PC-3 (cell line): Measurements from ENCODE around the gene GSK3B. TPM values are rescaled to one million over a fixed set of nuclear protein-coding genes. Genes with fewer than 3 reads are reported as not detected.

ENCODE experiments used
- ATAC-seq: fragments of 200-7000 bp; cut with Tn5 transposase; 2 replicates; pipeline ENCODE4 v1.9.1; 2020; ENCODE audit warnings: mild to moderate bottlenecking, moderate library complexity
- BruUV-seq: library from RNA; stranded (reverse); fragments of 400-500 nt; replicated peaks from 2 replicates; lab custom pipeline; 2021; lab: Mats Ljungman, UMichigan
- CTCF ChIA-PET: fragments of 300-600 bp; sonication (Branson Sonifier 250); formaldehyde crosslinking; loops from one replicate; lab custom pipeline; 2022; ENCODE audit warnings: antibody characterized with exemption; lab: Charles Lee
- POLR2A ChIA-PET: fragments of 300-600 bp; sonication (Branson Sonifier 250); formaldehyde crosslinking; loops from one replicate; lab custom pipeline; 2022; ENCODE audit warnings: antibody characterized with exemption; ENCODE audit not compliant: unreplicated experiment; lab: Charles Lee
- DNase-seq: peaks from one replicate; pipeline ENCODE4 v3.0.0-alpha.2; 2015
- H2AFZ ChIP-seq: fragments of 300-600 bp; sonication (generic); 2 replicates; pipeline ENCODE4 v1.6.0; 2016; ENCODE audit warnings: antibody characterized with exemption, low read length
- H3F3A ChIP-seq: fragments of 300-600 bp; sonication (generic); one replicate; pipeline ENCODE4 v1.6.0; 2017; ENCODE audit warnings: antibody characterized with exemption, low read length, control low read depth, mild to moderate bottlenecking; ENCODE audit not compliant: unreplicated experiment
- H3K27ac ChIP-seq: fragments of 300-600 bp; sonication (generic); 2 replicates; pipeline ENCODE4 v1.5.1; 2016; ENCODE audit warnings: mild to moderate bottlenecking, low read length
- H3K27me3 ChIP-seq: fragments of 300-600 bp; sonication (generic); 2 replicates; pipeline ENCODE4 v1.6.1; 2016; ENCODE audit warnings: low read length, mixed read lengths
- H3K36me3 ChIP-seq: fragments of 300-600 bp; sonication (generic); 2 replicates; pipeline ENCODE4 v1.6.1; 2016; ENCODE audit warnings: low read depth, mixed run types, low read length, mixed read lengths
- H3K4me1 ChIP-seq: fragments of 300-600 bp; sonication (generic); 2 replicates; pipeline ENCODE4 v1.5.1; 2016; ENCODE audit warnings: low read length; ENCODE audit not compliant: insufficient read depth
- H3K4me2 ChIP-seq: fragments of 300-600 bp; sonication (generic); 2 replicates; pipeline ENCODE4 v1.6.0; 2016; ENCODE audit warnings: low read length
- H3K4me3 ChIP-seq: fragments of 300-600 bp; sonication (generic); 2 replicates; pipeline ENCODE4 v1.5.1; 2016; ENCODE audit warnings: mild to moderate bottlenecking, low read length, mixed read lengths
- H3K79me2 ChIP-seq: fragments of 300-600 bp; sonication (generic); 2 replicates; pipeline ENCODE4 v1.6.1; 2017; ENCODE audit warnings: low read length, mixed read lengths
- H3K9ac ChIP-seq: fragments of 300-600 bp; sonication (generic); 2 replicates; pipeline ENCODE4 v1.6.0; 2016; ENCODE audit warnings: mild to moderate bottlenecking, low read length
- H3K9me2 ChIP-seq: fragments of 300-600 bp; sonication (generic); replicated peaks from 2 replicates; pipeline ENCODE4 v1.6.1; 2016; ENCODE audit warnings: mixed run types, low read length, mixed read lengths
- H3K9me3 ChIP-seq: fragments of 300-600 bp; sonication (generic); 2 replicates; pipeline ENCODE4 v1.6.1; 2016; ENCODE audit warnings: low read length, mixed read lengths
- H4K20me1 ChIP-seq: fragments of 300-600 bp; sonication (generic); 2 replicates; pipeline ENCODE4 v1.6.1; 2016; ENCODE audit warnings: low read length, mixed read lengths
- EZH2 ChIP-seq: fragments of 300-600 bp; sonication (generic); IDR thresholded peaks from one replicate; pipeline ENCODE4 v1.6.1; 2017; ENCODE audit warnings: antibody characterized with exemption, mild to moderate bottlenecking, low read length; ENCODE audit not compliant: unreplicated experiment
- EZH2phosphoT487 ChIP-seq: fragments of 300-600 bp; sonication (generic); IDR thresholded peaks from 2 replicates; pipeline ENCODE4 v1.6.1; 2018; ENCODE audit warnings: mild to moderate bottlenecking, antibody characterized with exemption, low read length, borderline replicate concordance
- intact Hi-C: fragments of 100-400 bp; cut with micrococcal nuclease; formaldehyde crosslinking; loops from 2 replicates; pipeline ENCODE4 v1.9.0; 2023
- total RNA-seq: library from RNA; depleted of rRNA; stranded (reverse); fragments of >200 nt; gene quantifications from 2 replicates; pipeline ENCODE4 v1.2.3, GENCODE V29; 2014
- TF ChIP-seq, protein P1 (sequence below): fragments of 300-600 bp; sonication (generic); conservative IDR thresholded peaks from 2 replicates; pipeline ENCODE4 v1.5.1; 2017; ENCODE audit warnings: antibody characterized with exemption, low read depth, mild to moderate bottlenecking, low read length

GSK3B gene
- total RNA-seq, 1 experiment from 2014 or later: 55.8 TPM

DNA sequence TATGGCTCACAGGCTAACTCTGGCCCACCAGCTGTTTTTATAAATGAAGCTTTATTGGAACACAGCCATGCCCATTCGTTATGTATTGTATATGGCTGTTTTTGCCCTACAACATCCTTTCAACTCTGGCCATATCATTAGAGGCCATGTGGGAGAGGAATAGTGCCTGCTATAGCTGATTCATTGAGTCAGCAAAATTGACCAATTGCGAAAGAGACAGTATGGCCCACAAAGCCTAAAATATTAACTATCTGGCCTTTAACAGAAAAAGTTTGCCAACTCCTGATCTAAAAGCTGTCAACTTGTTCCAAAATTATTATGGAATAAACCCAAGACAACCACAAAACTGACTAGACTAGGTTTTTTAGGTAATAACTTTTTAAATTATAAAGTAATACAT, 311.0 kb downstream of the GSK3B start:
- Histone ChIP-seq H3K27ac (no peak overlapping the region), H4K20me1 (no peaks in the 10 kb centered on the region), H3K4me1 (no peaks in the 10 kb centered on the region), H3K36me3 (no peaks in the 10 kb centered on the region), H2AFZ (no peak overlapping the region), H3K9me2 (no peaks in the 10 kb centered on the region), H3K4me3 (no peak overlapping the region), H3K27me3 (no peaks in the 10 kb centered on the region), H3K9ac (no peak overlapping the region), H3K4me2 (no peak overlapping the region), H3F3A (no peaks in the 10 kb centered on the region), H3K79me2 (no peaks in the 10 kb centered on the region), H3K9me3 (no peaks in the 10 kb centered on the region)
- ChIA-PET POLR2A (no interaction called here), CTCF (no interaction called here)
- intact Hi-C loops: no loop called here
- TF ChIP-seq, protein P1, sequence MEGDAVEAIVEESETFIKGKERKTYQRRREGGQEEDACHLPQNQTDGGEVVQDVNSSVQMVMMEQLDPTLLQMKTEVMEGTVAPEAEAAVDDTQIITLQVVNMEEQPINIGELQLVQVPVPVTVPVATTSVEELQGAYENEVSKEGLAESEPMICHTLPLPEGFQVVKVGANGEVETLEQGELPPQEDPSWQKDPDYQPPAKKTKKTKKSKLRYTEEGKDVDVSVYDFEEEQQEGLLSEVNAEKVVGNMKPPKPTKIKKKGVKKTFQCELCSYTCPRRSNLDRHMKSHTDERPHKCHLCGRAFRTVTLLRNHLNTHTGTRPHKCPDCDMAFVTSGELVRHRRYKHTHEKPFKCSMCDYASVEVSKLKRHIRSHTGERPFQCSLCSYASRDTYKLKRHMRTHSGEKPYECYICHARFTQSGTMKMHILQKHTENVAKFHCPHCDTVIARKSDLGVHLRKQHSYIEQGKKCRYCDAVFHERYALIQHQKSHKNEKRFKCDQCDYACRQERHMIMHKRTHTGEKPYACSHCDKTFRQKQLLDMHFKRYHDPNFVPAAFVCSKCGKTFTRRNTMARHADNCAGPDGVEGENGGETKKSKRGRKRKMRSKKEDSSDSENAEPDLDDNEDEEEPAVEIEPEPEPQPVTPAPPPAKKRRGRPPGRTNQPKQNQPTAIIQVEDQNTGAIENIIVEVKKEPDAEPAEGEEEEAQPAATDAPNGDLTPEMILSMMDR: no peak
- TF ChIP-seq EZH2phosphoT487: no peak
- no peak for ATAC-seq
- no TSS peak for BruUV-seq
- DNase-seq: no peak

DNA sequence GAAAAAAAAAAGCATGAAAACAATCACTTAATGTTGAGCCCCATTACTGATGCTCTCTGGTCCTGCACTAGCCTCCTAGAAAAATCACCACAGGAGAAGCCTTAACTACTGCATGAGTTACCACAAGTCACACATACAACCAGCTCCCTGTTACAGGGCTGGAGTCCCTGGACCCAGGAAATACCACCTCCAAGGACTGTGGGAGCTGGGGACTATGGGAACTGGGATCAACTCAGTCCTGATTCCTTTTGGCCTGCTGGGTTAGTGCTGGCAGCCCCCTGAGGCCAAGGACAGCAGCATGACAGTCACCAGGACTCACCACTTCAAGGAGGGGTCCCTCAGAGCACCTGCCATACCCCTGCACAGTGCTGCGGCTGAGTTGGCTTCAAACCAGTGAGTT, 311.8 kb downstream of the GSK3B start:
- POLR2A ChIA-PET: no interaction called here

DNA sequence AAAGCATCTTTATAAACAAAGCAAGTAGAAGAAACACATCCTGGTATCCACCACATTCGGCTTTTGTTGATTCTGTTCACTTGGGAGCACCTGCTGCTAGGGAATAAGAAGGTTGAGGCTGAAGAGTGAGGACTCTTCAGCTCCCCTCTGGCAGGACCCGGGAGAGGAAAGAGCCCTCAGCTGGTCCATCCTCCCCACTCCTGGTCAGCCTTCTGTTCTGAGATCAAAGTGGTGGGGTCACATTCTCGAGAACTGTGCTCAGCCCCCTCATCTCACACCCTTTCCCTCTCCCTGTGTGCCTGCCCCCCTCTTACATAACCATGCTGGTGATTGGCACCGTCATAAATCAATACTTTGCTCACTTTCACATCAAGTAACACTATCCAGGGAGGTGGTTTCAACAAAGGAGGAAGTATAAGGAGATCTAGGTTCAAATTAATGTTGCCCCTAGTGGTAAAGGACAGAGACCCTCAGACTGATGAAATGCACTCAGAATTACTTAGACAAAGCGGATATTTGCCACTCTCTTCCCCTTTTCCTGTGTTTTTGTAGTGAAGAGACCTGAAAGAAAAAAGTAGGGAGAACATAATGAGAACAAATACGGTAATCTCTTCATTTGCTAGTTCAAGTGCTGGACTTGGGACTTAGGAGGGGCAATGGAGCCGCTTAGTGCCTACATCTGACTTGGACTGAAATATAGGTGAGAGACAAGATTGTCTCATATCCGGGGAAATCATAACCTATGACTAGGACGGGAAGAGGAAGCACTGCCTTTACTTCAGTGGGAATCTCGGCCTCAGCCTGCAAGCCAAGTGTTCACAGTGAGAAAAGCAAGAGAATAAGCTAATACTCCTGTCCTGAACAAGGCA, 312.7 kb downstream of the GSK3B start, which contains the start of gene NR1I2:
Gene NR1I2 (plus strand): TSS at position 772 of the 869 bp plus-strand sequence.
- Histone ChIP-seq H3K27ac (no peak within 1 kb of the TSS), H4K20me1 (no peaks in the 10 kb centered on the region), H3K4me1 (no peaks in the 10 kb centered on the region), H3K36me3 (no peaks in the 10 kb centered on the region), H3K4me2 (no peak within 1 kb of the TSS), H3K27me3 (no peaks in the 10 kb centered on the region), H3K9me2 (no peaks in the 10 kb centered on the region), H2AFZ (no peak within 1 kb of the TSS), H3K9me3 (no peaks in the 10 kb centered on the region), H3K9ac (no peak within 1 kb of the TSS), H3K4me3 (no peak within 1 kb of the TSS), H3K79me2 (no peaks in the 10 kb centered on the region), H3F3A (no peaks in the 10 kb centered on the region)
- DNase-seq (no peak), ATAC-seq (no peak)
- ChIA-PET CTCF (no interaction called here), POLR2A (no interaction called here)
- BruUV-seq: no TSS peak
- intact Hi-C loops: no loop called here
- TF ChIP-seq, protein P1: no peak
- TF ChIP-seq EZH2 (no peak), EZH2phosphoT487 (no peak)

More for the DNA sequence above, 311.8 kb downstream of the GSK3B start:
- Histone ChIP-seq H3K27ac (no peak overlapping the region), H3K4me3 (no peak overlapping the region), H3K4me1 (no peaks in the 10 kb centered on the region), H3K9me3 (no peaks in the 10 kb centered on the region), H3K4me2 (no peak overlapping the region), H3K9me2 (no peaks in the 10 kb centered on the region), H2AFZ (no peak overlapping the region), H3F3A (no peaks in the 10 kb centered on the region), H3K36me3 (no peaks in the 10 kb centered on the region), H3K79me2 (no peaks in the 10 kb centered on the region), H4K20me1 (no peaks in the 10 kb centered on the region), H3K27me3 (no peaks in the 10 kb centered on the region), H3K9ac (no peak overlapping the region)
- CTCF ChIA-PET: no interaction called here
- no TSS peak for BruUV-seq
- no peak for ATAC-seq
- intact Hi-C loops: no loop called here
- DNase-seq: no peak
- TF ChIP-seq EZH2 (no peak), EZH2phosphoT487 (no peak)
- TF ChIP-seq, protein P1: no peak
